Neuronal stem cell (in vitro differentiated cells): ENCODE data around the gene PCSK5.
"Not testable (repeated sequence)": the region's sequence is repeated elsewhere in the genome, so short reads cannot be mapped to it uniquely, and the experiment has no call there.

Source experiments
- DNase-seq: peaks from one replicate; pipeline ENCODE4 v3.0.0-alpha.2; 2013; ENCODE audit warnings: low spot score
- H2AFZ ChIP-seq: one replicate; pipeline ENCODE4 v1.6.1; 2013; ENCODE audit warnings: mild to moderate bottlenecking, low read length, inconsistent platforms
- H2AK5ac ChIP-seq: 2 replicates; pipeline ENCODE4 v1.6.1; 2013; ENCODE audit warnings: low read depth, mild to moderate bottlenecking, inconsistent platforms, low read length, moderate library complexity, mixed read lengths
- H2BK120ac ChIP-seq: 2 replicates; pipeline ENCODE4 v1.6.1; 2013; ENCODE audit warnings: low read depth, mild to moderate bottlenecking, inconsistent platforms, low read length, moderate library complexity, mixed read lengths
- H2BK12ac ChIP-seq: one replicate; pipeline ENCODE4 v1.6.1; 2013; ENCODE audit warnings: low read length, inconsistent platforms
- H2BK15ac ChIP-seq: 2 replicates; pipeline ENCODE4 v1.6.1; 2013; ENCODE audit warnings: mild to moderate bottlenecking, low read length, inconsistent platforms, mixed read lengths
- H2BK5ac ChIP-seq: one replicate; pipeline ENCODE4 v1.6.1; 2013; ENCODE audit warnings: inconsistent platforms, mild to moderate bottlenecking, low read length, moderate library complexity
- H3K14ac ChIP-seq: one replicate; pipeline ENCODE4 v1.6.1; 2013; ENCODE audit warnings: low read length, inconsistent platforms
- H3K18ac ChIP-seq: 2 replicates; pipeline ENCODE4 v1.6.1; 2013; ENCODE audit warnings: low read length, inconsistent platforms
- H3K23ac ChIP-seq: 2 replicates; pipeline ENCODE4 v1.6.1; 2013; ENCODE audit warnings: low read depth, mild to moderate bottlenecking, mixed read lengths, low read length, inconsistent platforms; ENCODE audit not compliant: poor library complexity
- H3K27ac ChIP-seq: replicated peaks from 3 replicates; pipeline ENCODE4 v1.5.1; 2013; ENCODE audit warnings: low read length, inconsistent platforms
- H3K27me3 ChIP-seq, 3 experiments: 2 replicates each; pipeline ENCODE4 v1.6.1; 2013; ENCODE audit warnings: low read length in 3 of 3, mild to moderate bottlenecking in 2 of 3, inconsistent platforms in 1 of 3, low read depth in 1 of 3, mixed read lengths in 1 of 3, moderate library complexity in 1 of 3; ENCODE audit not compliant: control insufficient read depth in 3 of 3, insufficient read depth in 3 of 3
- H3K36me3 ChIP-seq, 2 donors: replicated peaks in 1 of 2; 2 replicates each; pipeline ENCODE4 v1.6.1; 2013; ENCODE audit warnings: low read length in 2 of 2; ENCODE audit not compliant: control insufficient read depth in 2 of 2, insufficient read depth in 2 of 2
- H3K4ac ChIP-seq: 2 replicates; pipeline ENCODE4 v1.6.1; 2013; ENCODE audit warnings: inconsistent platforms, mild to moderate bottlenecking, low read length, moderate library complexity
- H3K4me1 ChIP-seq, 2 donors: 1 replicate in 1 of 2; 2 replicates in 1 of 2; pipeline ENCODE4 v1.6.1; 2013; ENCODE audit warnings: low read length in 2 of 2, low read depth in 1 of 2; ENCODE audit not compliant: control insufficient read depth in 2 of 2, insufficient read depth in 1 of 2
- H3K4me2 ChIP-seq: one replicate; pipeline ENCODE4 v1.6.1; 2013; ENCODE audit warnings: mild to moderate bottlenecking, low read length, inconsistent platforms; ENCODE audit not compliant: insufficient read depth, poor library complexity, severe bottlenecking
- H3K4me3 ChIP-seq, 2 donors: 2 replicates each; pipeline ENCODE4 v1.5.1; 2013; ENCODE audit warnings: low read length in 2 of 2, mild to moderate bottlenecking in 2 of 2, inconsistent platforms in 1 of 2, moderate library complexity in 1 of 2
- H3K79me1 ChIP-seq: one replicate; pipeline ENCODE4 v1.6.1; 2013; ENCODE audit warnings: low read depth, mild to moderate bottlenecking, inconsistent platforms, low read length, moderate library complexity
- H3K9ac ChIP-seq: one replicate; pipeline ENCODE4 v1.6.1; 2013; ENCODE audit warnings: mild to moderate bottlenecking, low read depth, low read length, inconsistent platforms; ENCODE audit not compliant: poor library complexity
- H3K9me3 ChIP-seq, 2 donors: replicated peaks in 1 of 2; 2 replicates each; pipeline versions ENCODE3 to v1.6.1; 2013; ENCODE audit warnings: low read length in 2 of 2, mild to moderate bottlenecking in 2 of 2, inconsistent platforms in 1 of 2, low read depth in 1 of 2, mixed read lengths in 1 of 2, moderate library complexity in 1 of 2; ENCODE audit not compliant: control insufficient read depth in 2 of 2, insufficient read depth in 1 of 2
- H4K8ac ChIP-seq: one replicate; pipeline ENCODE4 v1.6.1; 2013; ENCODE audit warnings: low read depth, mild to moderate bottlenecking, inconsistent platforms, low read length, moderate library complexity
- H4K91ac ChIP-seq: one replicate; pipeline ENCODE4 v1.6.1; 2013; ENCODE audit warnings: low read length, low read depth, mild to moderate bottlenecking, inconsistent platforms; ENCODE audit not compliant: poor library complexity
- WGBS, 2 donors: extraction: QIAGEN DNeasy Blood & Tissue Kit; methylation state at CpG; one replicate each; pipeline ENCODE4 v1.1.7; 2013; ENCODE audit warnings: missing lambda C conversion rate in 2 of 2, mixed read lengths in 1 of 2; ENCODE audit not compliant: insufficient read length in 2 of 2, insufficient replicate concordance in 1 of 2; ENCODE audit errors: extremely low coverage in 2 of 2; 5-methylcytosine and 5-hydroxymethylcytosine counted together

The PCSK5 gene

GRCh38 chr9:76316069-76316468, 425.6 kb downstream of the PCSK5 start:
- no peak overlapping the region for H3K23ac ChIP-seq
- H3K9me3 ChIP-seq: no peaks in the 10 kb centered on the region
- no peak overlapping the region for H2BK12ac ChIP-seq
- no peak overlapping the region for H2BK15ac ChIP-seq
- no peak overlapping the region for H2BK5ac ChIP-seq
- no peak overlapping the region for H3K18ac ChIP-seq
- H3K4me3 ChIP-seq: no peak overlapping the region
- H2AFZ ChIP-seq: no peak overlapping the region
- no peak for DNase-seq
- H3K4me2 ChIP-seq: no peak overlapping the region
- H2BK120ac ChIP-seq: no peak overlapping the region
- H3K4ac ChIP-seq: no peak overlapping the region
- H3K36me3 ChIP-seq: no peaks in the 10 kb centered on the region
- H3K27ac ChIP-seq: no peak overlapping the region
- no peaks in the 10 kb centered on the region for H3K27me3 ChIP-seq
- H3K4me1 ChIP-seq: no peaks in the 10 kb centered on the region
- H2AK5ac ChIP-seq: no peak overlapping the region
- no CpG with 5 or more reads among the region's 2 CpGs for WGBS, 2 donors
- H4K8ac ChIP-seq: no peak overlapping the region
- no peaks in the 10 kb centered on the region for H3K79me1 ChIP-seq
- no peak overlapping the region for H3K9ac ChIP-seq
- H3K14ac ChIP-seq: no peak overlapping the region
- H4K91ac ChIP-seq: no peak overlapping the region

GRCh38 chr9:76319466-76319865, 429.0 kb downstream of the PCSK5 start:
- not testable (repeated sequence) for H3K4ac ChIP-seq, H2BK15ac ChIP-seq, H3K27me3 ChIP-seq, H3K27ac ChIP-seq, H2BK120ac ChIP-seq, DNase-seq, H2AFZ ChIP-seq, H2AK5ac ChIP-seq, H3K4me2 ChIP-seq, H3K18ac ChIP-seq, H4K91ac ChIP-seq, H2BK12ac ChIP-seq, H3K36me3 ChIP-seq, H3K9me3 ChIP-seq, H3K4me1 ChIP-seq, H3K23ac ChIP-seq, H3K9ac ChIP-seq, H3K14ac ChIP-seq, H4K8ac ChIP-seq, H2BK5ac ChIP-seq, H3K4me3 ChIP-seq, H3K79me1 ChIP-seq
- WGBS, 2 donors: no CpG with 5 or more reads among the region's 13 CpGs

- DNase-seq: no peak
- no peaks in the 10 kb centered on the region for H3K27me3 ChIP-seq
- no peak overlapping the region for H3K9ac ChIP-seq
- H3K4ac ChIP-seq: no peak overlapping the region
- H3K18ac ChIP-seq: peak overlapping the region; percentile 74
- peak overlapping the region; percentile 31 for H3K14ac ChIP-seq
- no peak overlapping the region for H2BK5ac ChIP-seq
- H2BK15ac ChIP-seq: peak overlapping the region; percentile 15
- H3K27ac ChIP-seq: no peak overlapping the region
- peaks cover 0 to 9% of the 10 kb centered on the region in 2 donors for H3K4me1 ChIP-seq
- H4K8ac ChIP-seq: no peak overlapping the region
- peak overlapping the region; percentile 87 for H2AK5ac ChIP-seq
- H3K4me2 ChIP-seq: no peak overlapping the region
- H3K4me3 ChIP-seq: no peak overlapping the region
- peak overlapping the region; percentile 86 for H3K23ac ChIP-seq
- H2BK12ac ChIP-seq: no peak overlapping the region
- H3K9me3 ChIP-seq: no peaks in the 10 kb centered on the region
- H3K79me1 ChIP-seq: no peaks in the 10 kb centered on the region
- H3K36me3 ChIP-seq: no peaks in the 10 kb centered on the region
- H2BK120ac ChIP-seq: no peak overlapping the region
- no CpG with 5 or more reads among the region's 9 CpGs for WGBS, 2 donors
- no peak overlapping the region for H4K91ac ChIP-seq
- no peak overlapping the region for H2AFZ ChIP-seq
Measured at GRCh38 chr9:76321195-76321828, 430.8 kb downstream of the PCSK5 start.

GRCh38 chr9:76322810-76323209, 432.3 kb downstream of the PCSK5 start:
- Histone ChIP-seq H2BK5ac (no peak overlapping the region), H2BK12ac (no peak overlapping the region), H2AK5ac (no peak overlapping the region), H3K27me3 (no peaks in the 10 kb centered on the region), H4K91ac (no peak overlapping the region), H3K36me3 (no peaks in the 10 kb centered on the region), H3K4me1 (peaks cover 0 to 9% of the 10 kb centered on the region in 2 donors), H2BK120ac (no peak overlapping the region), H3K14ac (no peak overlapping the region), H3K9me3 (no peaks in the 10 kb centered on the region), H3K18ac (peak overlapping the region; percentile 80), H3K79me1 (no peaks in the 10 kb centered on the region), H3K9ac (no peak overlapping the region), H3K27ac (no peak overlapping the region), H4K8ac (no peak overlapping the region), H2AFZ (peak overlapping the region; percentile 72), H3K4me3 (no peak overlapping the region), H2BK15ac (no peak overlapping the region), H3K23ac (no peak overlapping the region), H3K4me2 (no peak overlapping the region), H3K4ac (no peak overlapping the region)
- WGBS, 2 donors: no CpG with 5 or more reads among the region's 10 CpGs
- no peak for DNase-seq
